Panc1 (cell line): ENCODE results near the gene STK16. TPM values are rescaled to one million over a fixed set of nuclear protein-coding genes. Genes with fewer than 3 reads are reported as not detected.

Experiments used
- ATAC-seq: fragments of 200-7000 bp; cut with Tn5 transposase; 2 replicates; pipeline ENCODE4 v1.9.1; 2020; ENCODE audit warnings: mild to moderate bottlenecking, moderate library complexity
- BruUV-seq: library from RNA; stranded (reverse); fragments of 400-500 nt; replicated peaks from 2 replicates; lab custom pipeline; 2021; lab: Mats Ljungman, UMichigan
- CTCF ChIA-PET: fragments of 300-600 bp; sonication (Branson Sonifier 250); formaldehyde crosslinking; loops from one replicate; lab custom pipeline; 2022; ENCODE audit warnings: antibody characterized with exemption; lab: Charles Lee
- POLR2A ChIA-PET: fragments of 300-600 bp; sonication (Branson Sonifier 250); formaldehyde crosslinking; loops from one replicate; lab custom pipeline; 2022; ENCODE audit warnings: antibody characterized with exemption; lab: Charles Lee
- DNase-seq: peaks from one replicate; pipeline ENCODE4 v3.0.0-alpha.2; 2010; ENCODE audit warnings: low read depth, low spot score
- H3K27ac ChIP-seq: 2 replicates; pipeline ENCODE4 v1.5.1; 2011; ENCODE audit warnings: mild to moderate bottlenecking, low read length, inconsistent platforms
- H3K27me3 ChIP-seq: fragments of 200-500 bp; sonication (Bioruptor generic); 2 replicates; pipeline ENCODE4 v1.6.0; 2014; ENCODE audit warnings: low read length, inconsistent platforms; ENCODE audit not compliant: control insufficient read depth, insufficient read depth
- H3K36me3 ChIP-seq: fragments of 200-500 bp; sonication (Bioruptor generic); 2 replicates; pipeline ENCODE4 v1.5.1; 2014; ENCODE audit warnings: inconsistent platforms, mild to moderate bottlenecking, low read length, moderate library complexity; ENCODE audit not compliant: control insufficient read depth, insufficient read depth
- H3K4me1 ChIP-seq: 2 replicates; pipeline ENCODE4 v1.5.1; 2011; ENCODE audit warnings: inconsistent platforms, mild to moderate bottlenecking, low read length, moderate library complexity; ENCODE audit not compliant: control insufficient read depth, insufficient read depth
- H3K4me3 ChIP-seq, 2 experiments: 2 replicates each; pipeline ENCODE4 v1.5.1; 2011 to 2012; ENCODE audit warnings: low read depth in 2 of 2, low read length in 2 of 2, mild to moderate bottlenecking in 2 of 2, inconsistent platforms in 1 of 2, moderate library complexity in 1 of 2
- H3K9me3 ChIP-seq: fragments of 200-500 bp; sonication (Bioruptor generic); 2 replicates; pipeline ENCODE4 v1.5.1; 2014; ENCODE audit warnings: low read depth, mild to moderate bottlenecking, inconsistent platforms, low read length, moderate library complexity; ENCODE audit not compliant: control insufficient read depth, insufficient read depth
- POLR2AphosphoS5 ChIP-seq: IDR thresholded peaks from 2 replicates; pipeline ENCODE4 v1.6.1; 2012; ENCODE audit warnings: mild to moderate bottlenecking, low read depth, low read length, moderate library complexity
- SIN3A ChIP-seq: IDR thresholded peaks from 2 replicates; pipeline ENCODE4 v1.6.1; 2012; ENCODE audit warnings: low read depth, mild to moderate bottlenecking, low read length, moderate library complexity, borderline replicate concordance; ENCODE audit not compliant: insufficient read depth
- TCF7L2 ChIP-seq: IDR thresholded peaks from 2 replicates; pipeline ENCODE4 v1.6.1; 2011; ENCODE audit warnings: mild to moderate bottlenecking, low read depth, low read length, inconsistent platforms
- in situ Hi-C: cut with HindIII; loops from 2 replicates; pipeline ENCODE4 v1.10.0; 2016; ENCODE audit warnings: low sequenced_read_pairs, low pct_unique_long_range_greater_than_20kb
- intact Hi-C: fragments of 100-400 bp; cut with micrococcal nuclease; formaldehyde crosslinking; loops from one replicate; pipeline ENCODE4 v1.10.0; 2022; ENCODE audit not compliant: unreplicated experiment
- total RNA-seq: library from RNA; stranded (reverse); gene quantifications from one replicate; pipeline ENCODE4 v1.2.1, GENCODE V29; 2021; ENCODE audit not compliant: unreplicated experiment
- TF ChIP-seq, protein P1 (sequence below), 2 experiments: IDR thresholded peaks; 2 replicates each; pipeline ENCODE4 v1.6.1; 2011 to 2012; ENCODE audit warnings: low read depth in 2 of 2, control low read depth in 1 of 2, low read length in 1 of 2, mild to moderate bottlenecking in 1 of 2, moderate library complexity in 1 of 2; ENCODE audit not compliant: insufficient read depth in 1 of 2
- TF ChIP-seq, protein P2 (sequence below): fragments of 450-650 bp; IDR thresholded peaks from 2 replicates; pipeline ENCODE4 v1.5.1; 2017; ENCODE audit warnings: mild to moderate bottlenecking

STK16 gene
- total RNA-seq, 1 experiment from 2014 or later: 29.9 TPM

DNA sequence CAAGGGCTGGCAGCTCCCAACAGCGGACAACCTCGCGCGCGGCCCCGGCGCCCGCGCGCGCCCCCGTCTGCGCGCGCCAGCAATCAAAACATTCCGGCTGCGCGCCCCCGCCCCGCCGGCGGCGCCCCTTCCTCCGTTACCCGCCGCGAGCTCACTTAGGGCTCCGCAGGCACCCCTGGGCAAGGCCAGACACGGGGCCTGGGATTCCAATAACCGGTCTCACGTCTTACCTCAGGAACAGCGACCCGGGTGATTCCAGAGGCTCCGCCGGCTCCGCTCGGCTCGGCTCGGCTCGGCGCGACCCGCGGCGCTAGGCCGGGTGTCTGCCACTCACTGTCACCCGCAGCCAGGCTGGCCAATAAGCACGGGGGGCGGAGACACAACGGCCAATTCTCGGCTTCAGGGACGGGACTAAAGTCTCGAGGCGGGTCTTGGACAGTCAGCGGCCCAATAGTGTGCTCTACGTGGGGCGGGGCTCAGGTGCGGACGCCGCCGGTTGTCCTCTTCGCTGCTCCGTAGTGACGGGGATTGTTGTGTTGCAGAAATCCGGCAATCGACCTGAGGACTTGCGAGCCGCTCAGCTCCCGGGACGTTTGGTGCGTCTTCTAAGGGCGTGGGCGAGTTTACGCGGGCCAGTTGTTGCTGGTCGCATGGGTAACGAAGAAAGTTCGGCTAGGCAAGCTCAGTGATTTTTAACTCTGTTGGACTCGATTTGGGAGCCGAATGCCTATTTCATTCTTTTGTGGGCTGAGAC lies 15.8 kb upstream of the STK16 start, which contains the start of the genes ANKZF1 and ATG9A:
ANKZF1 (plus strand) TSS at position 502 of the 754 bp plus-strand sequence. CDS start 452 bp downstream, outside the sequence.
ATG9A (minus strand) TSS at position 332 of the 754 bp plus-strand sequence. CDS start 1,612 bp downstream, outside the sequence.
- ChIA-PET CTCF (no interaction called here), POLR2A (interaction anchor here (0.6 to 2.1 kb wide), 2 partner anchors 16 to 53 kb away, joined by 6 to 11 read pairs; partner anchors contain the start of genes CNPPD1, GLB1L and STK16)
- H3K9me3 ChIP-seq: no peaks in the 10 kb centered on the region
- peak within 1 kb of the TSS; percentile 98 to 99 for H3K4me3 ChIP-seq
- no TSS peak for BruUV-seq
- H3K27me3 ChIP-seq: no peaks in the 10 kb centered on the region
- H3K27ac ChIP-seq: peak within 1 kb of the TSS; percentile 91
- ATAC-seq (peak; percentile 99), DNase-seq (peak; percentile 90)
- intact Hi-C loops (no loop called here), in situ Hi-C loops (no loop called here)
- TF ChIP-seq SIN3A: peak; percentile 80; the same call in 1 of the 2 replicates
- no peak for TF ChIP-seq TCF7L2
- TF ChIP-seq POLR2AphosphoS5: peak; percentile 82
- TF ChIP-seq, protein P1, sequence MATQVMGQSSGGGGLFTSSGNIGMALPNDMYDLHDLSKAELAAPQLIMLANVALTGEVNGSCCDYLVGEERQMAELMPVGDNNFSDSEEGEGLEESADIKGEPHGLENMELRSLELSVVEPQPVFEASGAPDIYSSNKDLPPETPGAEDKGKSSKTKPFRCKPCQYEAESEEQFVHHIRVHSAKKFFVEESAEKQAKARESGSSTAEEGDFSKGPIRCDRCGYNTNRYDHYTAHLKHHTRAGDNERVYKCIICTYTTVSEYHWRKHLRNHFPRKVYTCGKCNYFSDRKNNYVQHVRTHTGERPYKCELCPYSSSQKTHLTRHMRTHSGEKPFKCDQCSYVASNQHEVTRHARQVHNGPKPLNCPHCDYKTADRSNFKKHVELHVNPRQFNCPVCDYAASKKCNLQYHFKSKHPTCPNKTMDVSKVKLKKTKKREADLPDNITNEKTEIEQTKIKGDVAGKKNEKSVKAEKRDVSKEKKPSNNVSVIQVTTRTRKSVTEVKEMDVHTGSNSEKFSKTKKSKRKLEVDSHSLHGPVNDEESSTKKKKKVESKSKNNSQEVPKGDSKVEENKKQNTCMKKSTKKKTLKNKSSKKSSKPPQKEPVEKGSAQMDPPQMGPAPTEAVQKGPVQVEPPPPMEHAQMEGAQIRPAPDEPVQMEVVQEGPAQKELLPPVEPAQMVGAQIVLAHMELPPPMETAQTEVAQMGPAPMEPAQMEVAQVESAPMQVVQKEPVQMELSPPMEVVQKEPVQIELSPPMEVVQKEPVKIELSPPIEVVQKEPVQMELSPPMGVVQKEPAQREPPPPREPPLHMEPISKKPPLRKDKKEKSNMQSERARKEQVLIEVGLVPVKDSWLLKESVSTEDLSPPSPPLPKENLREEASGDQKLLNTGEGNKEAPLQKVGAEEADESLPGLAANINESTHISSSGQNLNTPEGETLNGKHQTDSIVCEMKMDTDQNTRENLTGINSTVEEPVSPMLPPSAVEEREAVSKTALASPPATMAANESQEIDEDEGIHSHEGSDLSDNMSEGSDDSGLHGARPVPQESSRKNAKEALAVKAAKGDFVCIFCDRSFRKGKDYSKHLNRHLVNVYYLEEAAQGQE (IDR thresholded peaks at IDR 0.05; ENCODE audit: insufficient read depth in 1 of 2, low read depth in 2 of 2, low read length in 1 of 2): 0 out of 4 replicates have a peak, but pooled peaks of 1 of the 2 experiments have one; percentile 39
- TF ChIP-seq, protein P2, sequence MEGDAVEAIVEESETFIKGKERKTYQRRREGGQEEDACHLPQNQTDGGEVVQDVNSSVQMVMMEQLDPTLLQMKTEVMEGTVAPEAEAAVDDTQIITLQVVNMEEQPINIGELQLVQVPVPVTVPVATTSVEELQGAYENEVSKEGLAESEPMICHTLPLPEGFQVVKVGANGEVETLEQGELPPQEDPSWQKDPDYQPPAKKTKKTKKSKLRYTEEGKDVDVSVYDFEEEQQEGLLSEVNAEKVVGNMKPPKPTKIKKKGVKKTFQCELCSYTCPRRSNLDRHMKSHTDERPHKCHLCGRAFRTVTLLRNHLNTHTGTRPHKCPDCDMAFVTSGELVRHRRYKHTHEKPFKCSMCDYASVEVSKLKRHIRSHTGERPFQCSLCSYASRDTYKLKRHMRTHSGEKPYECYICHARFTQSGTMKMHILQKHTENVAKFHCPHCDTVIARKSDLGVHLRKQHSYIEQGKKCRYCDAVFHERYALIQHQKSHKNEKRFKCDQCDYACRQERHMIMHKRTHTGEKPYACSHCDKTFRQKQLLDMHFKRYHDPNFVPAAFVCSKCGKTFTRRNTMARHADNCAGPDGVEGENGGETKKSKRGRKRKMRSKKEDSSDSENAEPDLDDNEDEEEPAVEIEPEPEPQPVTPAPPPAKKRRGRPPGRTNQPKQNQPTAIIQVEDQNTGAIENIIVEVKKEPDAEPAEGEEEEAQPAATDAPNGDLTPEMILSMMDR: no peak
- peaks cover 11% of the 10 kb centered on the region; the same call in 1 of the 2 replicates for H3K36me3 ChIP-seq
- H3K4me1 ChIP-seq: peaks cover 8% of the 10 kb centered on the region

DNA sequence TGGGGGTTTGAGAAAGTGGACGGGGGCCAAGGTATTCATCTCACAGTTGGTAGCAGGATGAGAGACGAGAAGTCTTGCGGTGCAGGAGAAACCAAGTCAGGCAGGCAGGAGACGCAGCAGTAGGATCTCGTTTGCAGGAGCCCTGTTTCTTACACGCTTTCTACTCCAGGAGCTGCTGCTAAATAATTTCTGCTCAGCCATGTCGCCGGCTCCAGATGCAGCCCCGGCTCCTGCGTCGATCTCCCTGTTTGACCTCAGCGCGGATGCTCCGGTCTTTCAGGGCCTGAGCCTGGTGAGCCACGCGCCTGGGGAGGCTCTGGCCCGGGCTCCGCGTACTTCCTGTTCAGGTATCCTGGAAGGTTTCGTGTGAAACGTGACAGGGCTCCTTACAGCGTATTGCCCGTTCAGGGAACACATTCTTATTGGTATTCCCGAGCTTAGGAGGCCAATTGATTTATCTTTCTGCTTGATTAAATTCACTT lies 15.2 kb upstream of the STK16 start:
- no peak for TF ChIP-seq TCF7L2
- no peak for DNase-seq
- ATAC-seq: peak; percentile 15
- intact Hi-C loops (no loop called here), in situ Hi-C loops (no loop called here)
- BruUV-seq: TSS peak; percentile 70
- peaks cover 8% of the 10 kb centered on the region; the same call in 1 of the 2 replicates for H3K36me3 ChIP-seq
- peaks cover 8% of the 10 kb centered on the region for H3K4me1 ChIP-seq
- no peaks in the 10 kb centered on the region for H3K27me3 ChIP-seq
- ChIA-PET POLR2A (interaction anchor here (2.1 kb wide), 1 partner anchor 15 kb away, joined by 11 read pairs; the partner anchor contains the start of genes GLB1L and STK16), CTCF (interaction anchor here (0.6 kb wide), 1 partner anchor 194 kb away, joined by 3 read pairs; no protein-coding TSS in a partner anchor)
- peak overlapping the region; percentile 90 for H3K27ac ChIP-seq
- H3K4me3 ChIP-seq: peak overlapping the region; percentile 98 to 99
- no peaks in the 10 kb centered on the region for H3K9me3 ChIP-seq
